SU-DHL-6 (cell line): Measurements from ENCODE around the gene COL13A1.

Source experiments
- H2AFZ ChIP-seq: fragments of 200-600 bp; sonication (generic); 2 replicates; pipeline ENCODE4 v1.6.1; 2014; ENCODE audit warnings: low read depth, mild to moderate bottlenecking, moderate library complexity, mixed read lengths, antibody characterized with exemption, low read length; ENCODE audit not compliant: severe bottlenecking
- H3F3A ChIP-seq: fragments of 200-600 bp; shearing (Covaris generic); 2 replicates; pipeline ENCODE4 v1.6.0; 2016; ENCODE audit warnings: antibody characterized with exemption, mild to moderate bottlenecking; ENCODE audit not compliant: insufficient read depth
- H3K27ac ChIP-seq: fragments of 200-600 bp; sonication (generic); 2 replicates; pipeline ENCODE4 v1.5.1; 2016; ENCODE audit warnings: low read depth, mild to moderate bottlenecking, low read length, moderate library complexity, mixed read lengths
- H3K27me3 ChIP-seq: fragments of 200-600 bp; sonication (generic), shearing (Covaris generic); 2 replicates; pipeline ENCODE4 v1.6.0; 2014; ENCODE audit warnings: mild to moderate bottlenecking, low read length
- H3K36me3 ChIP-seq: fragments of 200-600 bp; sonication (generic); 2 replicates; pipeline ENCODE4 v1.6.1; 2014; ENCODE audit warnings: mild to moderate bottlenecking, low read length, mixed read lengths
- H3K4me2 ChIP-seq: fragments of 300-600, 200-600 bp; shearing (Covaris generic), sonication (generic); 2 replicates; pipeline ENCODE4 v1.6.0; 2014; ENCODE audit warnings: low read length, low read depth, mild to moderate bottlenecking; ENCODE audit not compliant: poor library complexity, severe bottlenecking
- H3K4me3 ChIP-seq: fragments of 200-600 bp; sonication (generic); 2 replicates; pipeline ENCODE4 v1.5.1; 2014; ENCODE audit warnings: antibody characterized with exemption, low read length, mild to moderate bottlenecking, mixed read lengths; ENCODE audit not compliant: insufficient read depth, poor library complexity, severe bottlenecking
- H3K79me2 ChIP-seq: fragments of 200-600 bp; sonication (generic); 2 replicates; pipeline ENCODE4 v1.6.1; 2014; ENCODE audit warnings: mild to moderate bottlenecking, low read length, moderate library complexity; ENCODE audit not compliant: insufficient read depth
- H3K9ac ChIP-seq: fragments of 200-600 bp; sonication (generic); 2 replicates; pipeline ENCODE4 v1.7.0; 2014; ENCODE audit warnings: mild to moderate bottlenecking, low read length
- H3K9me2 ChIP-seq: fragments of 200-600 bp; sonication (generic); replicated peaks from 2 replicates; pipeline ENCODE4 v1.6.1; 2014; ENCODE audit warnings: low read length; ENCODE audit not compliant: insufficient read depth
- H3K9me3 ChIP-seq: fragments of 200-600 bp; sonication (generic); 2 replicates; pipeline ENCODE4 v1.6.1; 2014; ENCODE audit warnings: low read length, mixed read lengths; ENCODE audit not compliant: insufficient read depth
- H4K20me1 ChIP-seq: fragments of 200-600 bp; sonication (generic); 2 replicates; pipeline ENCODE4 v1.6.1; 2014; ENCODE audit warnings: low read depth, mild to moderate bottlenecking, antibody characterized with exemption, low read length, moderate library complexity, mixed read lengths
- EZH2phosphoT487 ChIP-seq: fragments of 200-600 bp; sonication (generic), shearing (Covaris generic); conservative IDR thresholded peaks from 2 replicates; pipeline ENCODE4 v1.6.1; 2018; ENCODE audit warnings: mild to moderate bottlenecking, antibody characterized with exemption, low read length, moderate library complexity, mixed read lengths
- TF ChIP-seq, protein P1 (sequence below): fragments of 200-600 bp; sonication (generic); IDR thresholded peaks from one replicate; pipeline ENCODE4 v1.5.1; 2017; ENCODE audit warnings: antibody characterized with exemption, mild to moderate bottlenecking, low read length, moderate library complexity; ENCODE audit not compliant: insufficient read depth, poor library complexity, severe bottlenecking

COL13A1 gene

DNA sequence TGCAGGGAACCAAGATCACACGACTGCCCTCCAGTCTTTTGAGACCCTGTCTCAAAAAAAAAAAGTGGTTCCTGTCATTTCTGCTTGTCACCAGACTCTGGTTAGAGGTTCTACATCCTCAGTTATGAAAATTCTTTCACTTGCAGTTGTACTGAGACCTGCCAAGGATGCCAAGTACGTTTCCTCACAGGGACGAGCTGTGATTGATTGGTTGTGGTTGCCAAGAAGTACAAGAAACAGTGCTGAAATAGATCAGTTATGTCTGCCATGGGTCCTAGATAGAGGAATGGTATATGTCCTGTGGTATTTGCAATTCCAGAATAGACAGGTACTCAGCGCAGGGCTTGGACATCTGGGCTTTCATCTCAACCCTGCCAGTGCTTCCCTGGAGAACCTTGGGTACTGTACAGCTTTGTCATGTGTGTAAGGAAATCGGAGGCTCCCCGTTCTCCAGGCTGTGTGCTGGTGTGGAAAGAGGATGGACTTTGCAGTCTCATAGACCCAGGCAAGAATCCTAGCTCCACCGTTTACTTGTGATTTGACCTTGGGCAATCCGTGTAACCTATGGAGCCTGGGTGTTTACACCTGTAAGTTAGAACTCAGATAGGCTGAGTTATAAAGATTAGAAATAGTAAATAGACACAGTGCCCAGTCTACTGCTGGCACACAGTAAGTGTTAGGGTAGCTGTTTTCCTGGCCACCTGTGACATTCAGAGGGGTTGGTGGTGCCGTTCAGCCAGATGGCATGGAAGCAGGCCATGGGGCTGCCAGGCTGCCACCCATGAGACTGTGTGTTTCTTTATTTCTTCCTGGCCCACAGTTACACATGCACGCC is 53.0 kb downstream of the COL13A1 start:
- no peak overlapping the region for H3K4me2 ChIP-seq
- TF ChIP-seq, protein P1, sequence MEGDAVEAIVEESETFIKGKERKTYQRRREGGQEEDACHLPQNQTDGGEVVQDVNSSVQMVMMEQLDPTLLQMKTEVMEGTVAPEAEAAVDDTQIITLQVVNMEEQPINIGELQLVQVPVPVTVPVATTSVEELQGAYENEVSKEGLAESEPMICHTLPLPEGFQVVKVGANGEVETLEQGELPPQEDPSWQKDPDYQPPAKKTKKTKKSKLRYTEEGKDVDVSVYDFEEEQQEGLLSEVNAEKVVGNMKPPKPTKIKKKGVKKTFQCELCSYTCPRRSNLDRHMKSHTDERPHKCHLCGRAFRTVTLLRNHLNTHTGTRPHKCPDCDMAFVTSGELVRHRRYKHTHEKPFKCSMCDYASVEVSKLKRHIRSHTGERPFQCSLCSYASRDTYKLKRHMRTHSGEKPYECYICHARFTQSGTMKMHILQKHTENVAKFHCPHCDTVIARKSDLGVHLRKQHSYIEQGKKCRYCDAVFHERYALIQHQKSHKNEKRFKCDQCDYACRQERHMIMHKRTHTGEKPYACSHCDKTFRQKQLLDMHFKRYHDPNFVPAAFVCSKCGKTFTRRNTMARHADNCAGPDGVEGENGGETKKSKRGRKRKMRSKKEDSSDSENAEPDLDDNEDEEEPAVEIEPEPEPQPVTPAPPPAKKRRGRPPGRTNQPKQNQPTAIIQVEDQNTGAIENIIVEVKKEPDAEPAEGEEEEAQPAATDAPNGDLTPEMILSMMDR: no peak
- no peak for TF ChIP-seq EZH2phosphoT487
- no peak overlapping the region for H3K27ac ChIP-seq

DNA sequence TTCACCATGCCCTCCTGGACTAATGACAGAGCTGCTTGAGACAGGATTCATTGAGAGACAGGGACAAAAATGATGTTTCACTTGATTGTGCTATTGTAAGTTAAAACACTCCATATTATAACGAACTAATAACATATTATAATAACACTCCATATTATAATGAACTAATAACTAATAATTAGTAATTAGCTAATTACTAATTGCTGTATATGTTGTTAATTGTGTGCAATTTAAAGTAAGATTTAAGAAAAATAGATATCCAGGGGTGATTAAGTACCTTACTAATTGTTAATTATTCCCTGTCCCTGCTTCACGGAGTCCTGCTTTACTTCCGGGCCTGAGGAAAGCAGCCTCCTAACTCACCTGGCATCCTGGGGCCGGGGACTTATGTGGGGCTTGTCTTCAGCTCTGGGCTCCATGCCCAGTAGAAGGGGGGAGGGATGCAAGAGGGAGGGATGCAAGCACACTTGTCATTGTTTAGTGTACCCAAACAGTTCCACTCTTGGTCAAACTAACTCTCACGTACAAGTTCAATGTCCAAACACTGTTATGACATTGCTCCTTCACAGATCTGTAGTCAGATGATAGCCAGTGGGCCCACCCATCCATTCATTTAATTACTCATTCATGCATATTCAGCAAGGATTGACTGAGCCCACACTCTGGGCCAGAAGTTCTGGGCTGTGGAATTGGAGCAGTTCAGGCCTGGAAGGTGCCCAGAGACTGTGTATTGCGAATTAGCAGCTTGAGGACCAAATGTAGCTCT is 53.8 kb downstream of the COL13A1 start:
- Histone ChIP-seq H2AFZ (no peak overlapping the region), H3K4me2 (no peak overlapping the region), H3K9ac (no peak overlapping the region), H3K4me3 (no peak overlapping the region), H3K27me3 (no peaks in the 10 kb centered on the region), H3K36me3 (no peaks in the 10 kb centered on the region), H4K20me1 (no peaks in the 10 kb centered on the region), H3K79me2 (no peaks in the 10 kb centered on the region), H3K9me3 (no peaks in the 10 kb centered on the region), H3K9me2 (no peaks in the 10 kb centered on the region), H3F3A (no peaks in the 10 kb centered on the region), H3K27ac (no peak overlapping the region)
- no peak for TF ChIP-seq EZH2phosphoT487
- TF ChIP-seq, protein P1: no peak

More for the DNA sequence above, 53.0 kb downstream of the COL13A1 start:
- Histone ChIP-seq H3K4me3 (no peak overlapping the region), H3K36me3 (no peaks in the 10 kb centered on the region), H3K9ac (no peak overlapping the region), H2AFZ (no peak overlapping the region), H3K79me2 (no peaks in the 10 kb centered on the region), H3K27me3 (no peaks in the 10 kb centered on the region), H3K9me2 (no peaks in the 10 kb centered on the region), H3K9me3 (no peaks in the 10 kb centered on the region), H3F3A (no peaks in the 10 kb centered on the region), H4K20me1 (no peaks in the 10 kb centered on the region)

DNA sequence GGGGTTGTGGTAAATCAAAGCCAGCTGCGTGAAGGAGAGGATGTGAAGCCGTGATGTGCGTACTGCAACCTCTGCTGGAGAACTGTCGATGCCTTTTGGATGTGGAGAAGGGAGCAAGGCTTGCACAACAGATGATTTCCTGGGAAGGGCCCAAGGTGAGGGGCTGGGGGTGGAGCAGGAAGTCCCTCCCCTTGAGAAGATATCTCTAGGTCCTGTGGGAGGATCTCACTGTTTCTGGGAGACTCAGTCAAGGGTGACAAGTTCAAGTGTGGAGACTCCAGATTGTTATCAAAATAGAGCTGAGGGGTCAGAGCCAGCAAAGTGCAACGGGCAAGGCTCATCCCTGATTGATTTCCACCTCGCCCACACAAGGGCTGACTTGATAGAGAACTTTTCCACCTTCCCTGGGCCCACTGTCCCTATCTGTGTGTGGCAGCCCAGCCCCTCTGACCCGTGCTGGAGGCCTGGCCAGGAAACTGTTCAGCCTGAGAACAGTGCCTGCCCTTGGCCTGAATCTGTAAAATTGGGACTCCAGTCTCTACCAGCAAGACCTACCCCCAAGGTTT is 55.0 kb downstream of the COL13A1 start:
- no peak overlapping the region for H2AFZ ChIP-seq
- H4K20me1 ChIP-seq: no peaks in the 10 kb centered on the region
- H3K27me3 ChIP-seq: no peaks in the 10 kb centered on the region
- no peaks in the 10 kb centered on the region for H3K9me2 ChIP-seq
- TF ChIP-seq, protein P1: no peak
- TF ChIP-seq EZH2phosphoT487: no peak
- no peak overlapping the region for H3K27ac ChIP-seq
- H3K4me3 ChIP-seq: no peak overlapping the region
- H3K9ac ChIP-seq: no peak overlapping the region
- no peak overlapping the region for H3K4me2 ChIP-seq
- H3K79me2 ChIP-seq: no peaks in the 10 kb centered on the region
- H3K36me3 ChIP-seq: no peaks in the 10 kb centered on the region
- no peaks in the 10 kb centered on the region for H3K9me3 ChIP-seq
- no peaks in the 10 kb centered on the region for H3F3A ChIP-seq
